DMS79 (cell line): ENCODE results near the gene PARD3.
"Not testable (repeated sequence)": the region's sequence is repeated elsewhere in the genome, so short reads cannot be mapped to it uniquely, and the experiment has no call there.

Experiments used
- DNase-seq: peaks from one replicate; lab custom pipeline; 2025; lab: John Stamatoyannopoulos, UW

Gene PARD3

GRCh38 chr10:34648919-34649318 lies 166.2 kb downstream of the PARD3 start:
- no peak for DNase-seq

- no peak for DNase-seq
These were observed 166.9 kb downstream of the PARD3 start for GRCh38 chr10:34647875-34648865.

- DNase-seq, result no peak
These were observed 167.9 kb downstream of the PARD3 start for GRCh38 chr10:34647160-34647559.

GRCh38 chr10:34646331-34646730 lies 168.8 kb downstream of the PARD3 start:
- no peak for DNase-seq

GRCh38 chr10:34644815-34645214 lies 170.3 kb downstream of the PARD3 start:
- DNase-seq, result not testable (repeated sequence)

GRCh38 chr10:34644224-34644623 lies 170.9 kb downstream of the PARD3 start:
- no peak for DNase-seq

- no peak for DNase-seq
These were observed 171.5 kb downstream of the PARD3 start for GRCh38 chr10:34643620-34644019.

- no peak for DNase-seq
These were observed 173.1 kb downstream of the PARD3 start for GRCh38 chr10:34641913-34642558.

- DNase-seq, result no peak
These were observed 173.8 kb downstream of the PARD3 start for GRCh38 chr10:34641147-34641912.

- no peak for DNase-seq
These were observed 176.6 kb downstream of the PARD3 start for GRCh38 chr10:34638406-34639054.

GRCh38 chr10:34637418-34637911 lies 177.6 kb downstream of the PARD3 start:
- DNase-seq, result no peak

GRCh38 chr10:34635111-34635510 lies 180.0 kb downstream of the PARD3 start:
- no peak for DNase-seq

GRCh38 chr10:34633374-34633773 lies 181.7 kb downstream of the PARD3 start:
- DNase-seq, result no peak

- DNase-seq, result no peak
These were observed 186.0 kb downstream of the PARD3 start for GRCh38 chr10:34629084-34629483.

GRCh38 chr10:34628174-34628796 lies 186.8 kb downstream of the PARD3 start:
- no peak for DNase-seq

GRCh38 chr10:34627741-34628140 lies 187.4 kb downstream of the PARD3 start:
- no peak for DNase-seq

GRCh38 chr10:34627331-34627730 lies 187.8 kb downstream of the PARD3 start:
- DNase-seq, result no peak

- DNase-seq, result no peak
These were observed 188.8 kb downstream of the PARD3 start for GRCh38 chr10:34626158-34626880.

GRCh38 chr10:34624323-34625153 lies 190.6 kb downstream of the PARD3 start:
- DNase-seq, result no peak

- no peak for DNase-seq
These were observed 192.2 kb downstream of the PARD3 start for GRCh38 chr10:34622945-34623344.
